Measurements from ENCODE around the gene TTN. TPM values are rescaled to one million over a fixed set of nuclear protein-coding genes. Genes with fewer than 3 reads are reported as not detected.

The TTN gene
- total RNA-seq, 1 experiment from 2014 or later = 0.05 TPM

DNA sequence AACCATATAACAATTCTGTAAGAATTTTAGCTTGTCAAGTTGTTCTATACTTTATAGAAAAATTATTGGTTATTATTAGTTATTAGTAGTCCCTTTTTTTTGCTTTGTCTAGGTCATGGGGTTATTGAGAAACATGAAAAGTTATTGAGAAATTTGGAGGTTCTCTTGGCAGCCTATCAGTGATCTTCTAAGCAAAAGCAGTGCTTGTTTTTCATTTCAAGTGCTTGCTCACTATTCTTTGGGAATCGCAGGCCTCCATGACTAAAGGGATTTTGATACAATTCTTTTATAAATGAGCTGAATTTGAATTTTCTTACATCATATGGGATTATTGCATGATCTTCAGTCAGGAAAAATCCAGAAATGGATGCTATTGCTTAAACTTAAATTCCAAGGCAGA lies 301.1 kb downstream of the TTN start:
- Histone ChIP-seq H3K9ac (ENCODE audit: low read length) (no peak overlapping the region), H3K79me2 (ENCODE audit: insufficient read depth, low read length) (no peaks in the 10 kb centered on the region), H3K27ac (ENCODE audit: low read depth, low read length) (no peak overlapping the region), H3K4me3 (replicated peaks in 1 of 2; ENCODE audit: low read depth in 1 of 2, low read length in 2 of 2) (no peak overlapping the region), H3K36me3 (ENCODE audit: control insufficient read depth in 1 of 2, insufficient read depth in 2 of 2, low read length in 2 of 2) (peaks cover 10 to 17% of the 10 kb centered on the region in 2 experiments), H2AFZ (ENCODE audit: low read depth, low read length, poor library complexity, severe bottlenecking) (no peak overlapping the region), H4K20me1 (ENCODE audit: insufficient read depth) (no peaks in the 10 kb centered on the region), H3K9me3 (ENCODE audit: control insufficient read depth in 1 of 2, insufficient read depth in 1 of 2, low read depth in 1 of 2, low read length in 2 of 2) (no peaks in the 10 kb centered on the region), H3K9me2 (ENCODE audit: insufficient read depth) (no peaks in the 10 kb centered on the region), H3K4me1 (ENCODE audit: control insufficient read depth in 1 of 2, insufficient read depth in 2 of 2, low read length in 2 of 2) (no peaks in the 10 kb centered on the region), H3K27me3 (ENCODE audit: insufficient read depth, low read length) (no peaks in the 10 kb centered on the region), H3K4me2 (ENCODE audit: low read length) (no peak overlapping the region)
- intact Hi-C loops (cut with micrococcal nuclease) = no loop called here
- RAD21 ChIA-PET (ENCODE audit: low non-redundant PET in 1 of 2, low total read pairs in 2 of 2, uncharacterized antibody in 2 of 2, unreplicated experiment in 2 of 2) = no interaction called here
- TF ChIP-seq EZH2 (IDR thresholded peaks at IDR 0.05) = no peak
- BruUV-seq (replicated peaks) = no TSS peak
- POLR2A ChIA-PET = interaction anchor here (1.4 kb wide), 1 partner anchor 11 kb away, joined by 3 read pairs; no protein-coding TSS in a partner anchor
- CTCF ChIA-PET = no interaction called here
- ATAC-seq (no peak), DNase-seq (ENCODE audit: low read depth, low spot score) (no peak)

DNA sequence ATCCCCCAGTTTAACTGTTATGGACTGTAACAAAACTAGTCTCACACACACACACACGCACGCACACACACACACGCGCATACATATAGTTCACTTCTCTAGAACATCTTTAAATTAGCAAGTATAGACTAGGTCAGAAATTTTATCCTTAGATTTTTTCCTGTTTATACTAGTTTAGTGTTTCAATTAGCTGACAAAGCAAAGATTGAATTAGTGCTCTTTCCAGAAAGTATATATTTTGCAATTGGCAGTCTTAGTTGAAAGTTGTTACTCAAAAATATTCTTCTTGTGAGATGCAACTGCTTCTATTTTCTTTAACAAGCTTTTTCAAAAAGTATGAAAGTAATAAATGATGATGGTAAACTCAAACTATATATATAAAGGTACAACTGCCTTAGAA lies 304.5 kb downstream of the TTN start:
- CTCF ChIA-PET = no interaction called here

More for the DNA sequence above, 304.5 kb downstream of the TTN start:
- ChIA-PET POLR2A (no interaction called here), RAD21 (ENCODE audit: low non-redundant PET in 1 of 2, low total read pairs in 2 of 2, uncharacterized antibody in 2 of 2, unreplicated experiment in 2 of 2) (no interaction called here)
- DNase-seq (ENCODE audit: low read depth, low spot score) = no peak
- Histone ChIP-seq H3K9me3 (ENCODE audit: control insufficient read depth in 1 of 2, insufficient read depth in 1 of 2, low read depth in 1 of 2, low read length in 2 of 2) (no peaks in the 10 kb centered on the region), H3K4me3 (replicated peaks in 1 of 2; ENCODE audit: low read depth in 1 of 2, low read length in 2 of 2) (no peak overlapping the region), H3K79me2 (ENCODE audit: insufficient read depth, low read length) (no peaks in the 10 kb centered on the region), H3K9me2 (ENCODE audit: insufficient read depth) (no peaks in the 10 kb centered on the region), H3K27me3 (ENCODE audit: insufficient read depth, low read length) (no peaks in the 10 kb centered on the region), H3K9ac (ENCODE audit: low read length) (no peak overlapping the region), H3K27ac (ENCODE audit: low read depth, low read length) (no peak overlapping the region), H4K20me1 (ENCODE audit: insufficient read depth) (no peaks in the 10 kb centered on the region), H3K36me3 (ENCODE audit: control insufficient read depth in 1 of 2, insufficient read depth in 2 of 2, low read length in 2 of 2) (peaks cover 23 to 25% of the 10 kb centered on the region in 2 experiments), H3K4me2 (ENCODE audit: low read length) (no peak overlapping the region), H3K4me1 (ENCODE audit: control insufficient read depth in 1 of 2, insufficient read depth in 2 of 2, low read length in 2 of 2) (no peaks in the 10 kb centered on the region), H2AFZ (ENCODE audit: low read depth, low read length, poor library complexity, severe bottlenecking) (no peak overlapping the region)
- ATAC-seq = no peak
- intact Hi-C loops (cut with micrococcal nuclease) = no loop called here
- no TSS peak for BruUV-seq (replicated peaks)
- TF ChIP-seq REST (IDR thresholded peaks at IDR 0.05; ENCODE audit: low read depth) = no peak
- TF ChIP-seq SIN3A (IDR thresholded peaks at IDR 0.05; ENCODE audit: low read depth) = no peak
- TF ChIP-seq, protein P1, sequence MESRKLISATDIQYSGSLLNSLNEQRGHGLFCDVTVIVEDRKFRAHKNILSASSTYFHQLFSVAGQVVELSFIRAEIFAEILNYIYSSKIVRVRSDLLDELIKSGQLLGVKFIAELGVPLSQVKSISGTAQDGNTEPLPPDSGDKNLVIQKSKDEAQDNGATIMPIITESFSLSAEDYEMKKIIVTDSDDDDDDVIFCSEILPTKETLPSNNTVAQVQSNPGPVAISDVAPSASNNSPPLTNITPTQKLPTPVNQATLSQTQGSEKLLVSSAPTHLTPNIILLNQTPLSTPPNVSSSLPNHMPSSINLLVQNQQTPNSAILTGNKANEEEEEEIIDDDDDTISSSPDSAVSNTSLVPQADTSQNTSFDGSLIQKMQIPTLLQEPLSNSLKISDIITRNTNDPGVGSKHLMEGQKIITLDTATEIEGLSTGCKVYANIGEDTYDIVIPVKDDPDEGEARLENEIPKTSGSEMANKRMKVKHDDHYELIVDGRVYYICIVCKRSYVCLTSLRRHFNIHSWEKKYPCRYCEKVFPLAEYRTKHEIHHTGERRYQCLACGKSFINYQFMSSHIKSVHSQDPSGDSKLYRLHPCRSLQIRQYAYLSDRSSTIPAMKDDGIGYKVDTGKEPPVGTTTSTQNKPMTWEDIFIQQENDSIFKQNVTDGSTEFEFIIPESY (IDR thresholded peaks at IDR 0.05; ENCODE audit: extremely low read depth, insufficient replicate concordance, low read length) = no peak
- TF ChIP-seq POLR2A (IDR thresholded peaks at IDR 0.05; ENCODE audit: borderline replicate concordance, extremely low read depth, insufficient read depth, insufficient read length) = no peak
- TF ChIP-seq, protein P2, sequence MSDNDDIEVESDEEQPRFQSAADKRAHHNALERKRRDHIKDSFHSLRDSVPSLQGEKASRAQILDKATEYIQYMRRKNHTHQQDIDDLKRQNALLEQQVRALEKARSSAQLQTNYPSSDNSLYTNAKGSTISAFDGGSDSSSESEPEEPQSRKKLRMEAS (IDR thresholded peaks at IDR 0.05) = no peak
- no peak for TF ChIP-seq ZFX (IDR thresholded peaks at IDR 0.05)
- TF ChIP-seq CEBPB (IDR thresholded peaks at IDR 0.05; ENCODE audit: low read depth) = no peak
- TF ChIP-seq POLR2AphosphoS5 (IDR thresholded peaks at IDR 0.05; ENCODE audit: low read depth, low read length) = no peak
- TF ChIP-seq EZH2 (IDR thresholded peaks at IDR 0.05) = no peak
- no peak for TF ChIP-seq EZH2phosphoT487 (IDR thresholded peaks at IDR 0.05; ENCODE audit: borderline replicate concordance)
- no peak for TF ChIP-seq ZNF274 (IDR thresholded peaks at IDR 0.05; ENCODE audit: low read depth, low read length)
- TF ChIP-seq YY1 (IDR thresholded peaks at IDR 0.05; ENCODE audit: extremely low read depth, insufficient replicate concordance, low read depth, low read length) = no peak
- TF ChIP-seq FOSL1 (IDR thresholded peaks at IDR 0.05; ENCODE audit: low read depth) = no peak
- TF ChIP-seq ELF1 (IDR thresholded peaks at IDR 0.05; ENCODE audit: borderline replicate concordance, low read depth) = no peak
- TF ChIP-seq, protein P3, sequence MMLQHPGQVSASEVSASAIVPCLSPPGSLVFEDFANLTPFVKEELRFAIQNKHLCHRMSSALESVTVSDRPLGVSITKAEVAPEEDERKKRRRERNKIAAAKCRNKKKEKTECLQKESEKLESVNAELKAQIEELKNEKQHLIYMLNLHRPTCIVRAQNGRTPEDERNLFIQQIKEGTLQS (IDR thresholded peaks at IDR 0.05) = no peak
- no peak for TF ChIP-seq RAD21 (IDR thresholded peaks at IDR 0.05; ENCODE audit: low read depth)
- TF ChIP-seq JUND (IDR thresholded peaks at IDR 0.05) = no peak

Measured in HCT116 (cell line).